Mesenchymal stem cell (in vitro differentiated cells and primary cell): ENCODE results near the gene TNPO1.

Experiments
- DNase-seq: peaks from one replicate; pipeline ENCODE4 v3.0.0-alpha.2; 2013
- H2AFZ ChIP-seq: one replicate; pipeline ENCODE4 v1.6.1; 2013; ENCODE audit warnings: low read depth, mild to moderate bottlenecking, control low read depth, inconsistent platforms, low read length, moderate library complexity
- H2AK5ac ChIP-seq: 2 replicates; pipeline ENCODE4 v1.6.1; 2013; ENCODE audit warnings: low read length, moderate library complexity, mild to moderate bottlenecking, inconsistent platforms; ENCODE audit not compliant: severe bottlenecking
- H2BK120ac ChIP-seq: one replicate; pipeline ENCODE4 v1.6.1; 2013; ENCODE audit warnings: low read depth, mild to moderate bottlenecking, inconsistent platforms, low read length, moderate library complexity
- H2BK12ac ChIP-seq, 2 experiments: one replicate each; pipeline ENCODE4 v1.6.1; 2013; ENCODE audit warnings: inconsistent platforms in 2 of 2, low read length in 2 of 2, mild to moderate bottlenecking in 2 of 2, moderate library complexity in 2 of 2, control low read depth in 1 of 2
- H2BK15ac ChIP-seq: one replicate; pipeline ENCODE4 v1.6.1; 2013; ENCODE audit warnings: mild to moderate bottlenecking, low read depth, inconsistent platforms; ENCODE audit not compliant: poor library complexity, severe bottlenecking
- H2BK5ac ChIP-seq: 2 replicates; pipeline ENCODE4 v1.6.1; 2013; ENCODE audit warnings: low read depth, mild to moderate bottlenecking, low read length, control low read depth, inconsistent platforms; ENCODE audit not compliant: poor library complexity, severe bottlenecking
- H3K14ac ChIP-seq, 2 experiments: one replicate each; pipeline ENCODE4 v1.6.1; 2013; ENCODE audit warnings: inconsistent platforms in 2 of 2, low read length in 2 of 2, control low read depth in 1 of 2, mild to moderate bottlenecking in 1 of 2, moderate library complexity in 1 of 2
- H3K18ac ChIP-seq, 2 experiments: one replicate each; pipeline ENCODE4 v1.6.1; 2013; ENCODE audit warnings: inconsistent platforms in 2 of 2, low read length in 2 of 2, control low read depth in 1 of 2, low read depth in 1 of 2, mild to moderate bottlenecking in 1 of 2
- H3K23ac ChIP-seq, 2 experiments: one replicate each; pipeline ENCODE4 v1.6.1; 2013; ENCODE audit warnings: inconsistent platforms in 2 of 2, low read length in 2 of 2, mild to moderate bottlenecking in 2 of 2, moderate library complexity in 2 of 2, control low read depth in 1 of 2
- H3K27ac ChIP-seq: 2 replicates; pipeline ENCODE4 v1.5.1; 2013; ENCODE audit warnings: mild to moderate bottlenecking, moderate library complexity, low read length, control low read depth, inconsistent platforms; ENCODE audit not compliant: poor library complexity, severe bottlenecking
- H3K27me3 ChIP-seq, 2 experiments: 2 replicates each; pipeline versions ENCODE4 v1.6.1 to v1.7.0; 2013; ENCODE audit warnings: low read length in 2 of 2, mild to moderate bottlenecking in 2 of 2, moderate library complexity in 2 of 2, control low read depth in 1 of 2, inconsistent platforms in 1 of 2; ENCODE audit not compliant: control insufficient read depth in 1 of 2, insufficient read depth in 1 of 2
- H3K36me3 ChIP-seq, 2 experiments: 2 replicates each; pipeline versions ENCODE4 v1.6.1 to v1.7.0; 2013; ENCODE audit warnings: low read length in 2 of 2, control low read depth in 1 of 2, inconsistent platforms in 1 of 2, low read depth in 1 of 2, mild to moderate bottlenecking in 1 of 2; ENCODE audit not compliant: insufficient read depth in 2 of 2, control insufficient read depth in 1 of 2
- H3K4ac ChIP-seq, 2 experiments: one replicate each; pipeline ENCODE4 v1.6.1; 2013; ENCODE audit warnings: inconsistent platforms in 2 of 2, low read length in 2 of 2, mild to moderate bottlenecking in 2 of 2, moderate library complexity in 2 of 2, control low read depth in 1 of 2, low read depth in 1 of 2
- H3K4me1 ChIP-seq: 2 replicates; pipeline ENCODE4 v1.6.1; 2013; ENCODE audit warnings: low read depth, low read length, control low read depth; ENCODE audit not compliant: control insufficient read depth, insufficient read depth
- H3K4me2 ChIP-seq: 2 replicates; pipeline ENCODE4 v1.6.1; 2013; ENCODE audit warnings: low read length, mild to moderate bottlenecking, inconsistent platforms; ENCODE audit not compliant: poor library complexity, severe bottlenecking
- H3K4me3 ChIP-seq, 2 experiments: 2 replicates each; pipeline versions ENCODE4 v1.5.1 to v1.7.0; 2013; ENCODE audit warnings: low read length in 2 of 2, mild to moderate bottlenecking in 2 of 2, control low read depth in 1 of 2, low read depth in 1 of 2; ENCODE audit not compliant: insufficient read depth in 1 of 2
- H3K79me1 ChIP-seq: replicated peaks from 2 replicates; pipeline ENCODE4 v1.6.1; 2013; ENCODE audit warnings: mild to moderate bottlenecking, control low read depth, low read length, inconsistent platforms; ENCODE audit not compliant: poor library complexity, severe bottlenecking
- H3K9ac ChIP-seq: 2 replicates; pipeline ENCODE4 v1.7.0; 2013; ENCODE audit warnings: mild to moderate bottlenecking, low read length, moderate library complexity
- H3K9me3 ChIP-seq: 2 replicates; pipeline ENCODE4 v1.7.0; 2013; ENCODE audit warnings: mild to moderate bottlenecking, low read length; ENCODE audit not compliant: control insufficient read depth
- H4K8ac ChIP-seq: one replicate; pipeline ENCODE4 v1.6.1; 2013; ENCODE audit warnings: inconsistent platforms, mild to moderate bottlenecking, low read length, moderate library complexity
- H4K91ac ChIP-seq: one replicate; pipeline ENCODE4 v1.6.1; 2013; ENCODE audit warnings: mild to moderate bottlenecking, low read length, inconsistent platforms
- WGBS: methylation state at CpG from one replicate; pipeline ENCODE4 v1.1.7; 2013; ENCODE audit warnings: mixed read lengths; 5-methylcytosine and 5-hydroxymethylcytosine counted together

TNPO1 gene

DNA sequence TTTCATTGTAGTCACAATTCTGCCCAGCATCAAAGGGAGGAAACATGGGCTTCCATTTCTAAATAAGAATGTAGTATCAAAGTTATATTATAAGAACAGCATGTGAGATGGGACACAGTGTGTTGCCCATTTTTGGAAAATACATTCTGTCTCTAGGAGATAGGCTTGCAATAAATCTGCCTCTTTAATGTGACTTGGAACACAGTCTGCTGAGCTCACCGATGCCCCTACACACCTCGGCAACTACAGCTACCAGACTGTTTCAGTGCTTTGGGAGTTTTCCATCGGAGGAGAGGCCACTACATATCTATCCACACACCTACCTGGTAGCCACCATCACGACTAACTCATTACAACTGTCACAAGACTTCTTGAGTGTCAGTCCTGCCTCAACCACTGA is 120.4 kb downstream of the TNPO1 start:
- H3K4me1 ChIP-seq = no peaks in the 10 kb centered on the region
- H3K4me3 ChIP-seq = no peak overlapping the region
- H2AK5ac ChIP-seq = no peak overlapping the region
- H3K79me1 ChIP-seq = no peaks in the 10 kb centered on the region
- peaks cover 0 to 4% of the 10 kb centered on the region in 2 experiments for H3K27me3 ChIP-seq
- no peak overlapping the region for H2BK12ac ChIP-seq
- WGBS = 92% methylated on average over 2 of the region's 4 CpGs
- H3K18ac ChIP-seq = no peak overlapping the region
- no peak overlapping the region for H3K23ac ChIP-seq
- no peak overlapping the region for H2BK120ac ChIP-seq
- H3K9ac ChIP-seq = no peak overlapping the region
- H2AFZ ChIP-seq = no peak overlapping the region
- no peak overlapping the region for H3K4me2 ChIP-seq
- no peak overlapping the region for H4K91ac ChIP-seq
- no peak overlapping the region for H4K8ac ChIP-seq
- no peak overlapping the region for H3K4ac ChIP-seq
- no peak overlapping the region for H2BK15ac ChIP-seq
- no peak for DNase-seq
- peaks cover 0 to 3% of the 10 kb centered on the region in 2 experiments for H3K36me3 ChIP-seq
- no peak overlapping the region for H3K14ac ChIP-seq
- no peak overlapping the region for H2BK5ac ChIP-seq
- H3K27ac ChIP-seq = no peak overlapping the region
- H3K9me3 ChIP-seq = no peaks in the 10 kb centered on the region

DNA sequence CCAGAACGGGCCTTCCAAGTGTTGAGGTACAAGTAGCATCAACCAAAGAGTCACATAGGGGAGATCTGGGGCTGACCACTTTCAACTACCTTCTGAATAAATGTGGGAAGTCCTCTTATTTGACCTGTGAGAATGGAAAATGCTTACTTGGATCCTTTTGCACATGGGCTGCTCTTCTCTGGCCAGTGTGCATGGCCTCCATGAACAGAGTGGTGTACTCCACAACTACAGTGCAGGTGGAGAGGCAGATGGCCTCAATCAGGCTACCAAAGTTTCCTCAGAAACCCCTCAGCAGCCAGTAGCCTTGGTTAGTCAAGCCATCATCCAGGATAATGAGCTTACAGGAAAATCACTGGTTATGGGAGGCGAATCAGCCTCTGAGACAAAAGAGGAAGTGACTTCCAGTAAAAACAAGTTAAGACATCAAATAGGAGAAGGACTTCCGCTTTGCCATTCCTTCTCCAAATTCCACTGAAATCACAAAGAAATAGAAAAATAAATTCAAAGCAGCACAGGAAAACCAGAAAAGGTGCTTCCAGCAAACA is 121.1 kb downstream of the TNPO1 start:
- Histone ChIP-seq H3K27ac (peak overlapping the region; percentile 55), H3K36me3 (peaks cover 0 to 3% of the 10 kb centered on the region in 2 experiments), H3K23ac (no peak overlapping the region), H2AFZ (no peak overlapping the region), H3K9me3 (no peaks in the 10 kb centered on the region), H2BK15ac (no peak overlapping the region), H2BK5ac (no peak overlapping the region), H3K4me2 (no peak overlapping the region), H4K8ac (no peak overlapping the region), H2BK12ac (no peak overlapping the region), H3K18ac (no peak overlapping the region), H3K4me1 (no peaks in the 10 kb centered on the region), H3K79me1 (no peaks in the 10 kb centered on the region), H3K4me3 (no peak overlapping the region), H3K9ac (no peak overlapping the region), H3K4ac (no peak overlapping the region), H4K91ac (no peak overlapping the region), H3K14ac (no peak overlapping the region), H2AK5ac (no peak overlapping the region), H3K27me3 (peaks cover 0 to 4% of the 10 kb centered on the region in 2 experiments), H2BK120ac (no peak overlapping the region)
- WGBS = 90% methylated on average over 1 of the region's 3 CpGs
- no peak for DNase-seq

DNA sequence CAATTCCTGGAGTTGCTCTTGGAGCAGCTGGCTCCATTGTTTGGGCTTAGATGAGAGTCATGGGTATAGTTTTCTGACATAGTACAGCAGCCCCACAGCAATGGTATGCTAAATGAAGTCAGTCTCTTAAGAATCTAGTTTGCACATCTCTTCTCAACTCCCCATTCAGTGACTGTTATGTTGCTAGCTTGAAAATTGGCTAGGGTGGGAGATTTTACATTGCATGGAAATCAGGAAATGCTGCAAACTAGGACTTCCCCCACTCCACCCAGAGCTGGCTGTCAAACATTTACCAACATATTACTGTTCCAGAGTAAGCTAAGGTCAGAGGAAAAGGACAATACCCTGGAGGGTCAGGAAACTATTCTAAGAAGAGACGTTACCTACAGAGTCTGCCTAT is 121.7 kb downstream of the TNPO1 start:
- peak; percentile 16 for DNase-seq

DNA sequence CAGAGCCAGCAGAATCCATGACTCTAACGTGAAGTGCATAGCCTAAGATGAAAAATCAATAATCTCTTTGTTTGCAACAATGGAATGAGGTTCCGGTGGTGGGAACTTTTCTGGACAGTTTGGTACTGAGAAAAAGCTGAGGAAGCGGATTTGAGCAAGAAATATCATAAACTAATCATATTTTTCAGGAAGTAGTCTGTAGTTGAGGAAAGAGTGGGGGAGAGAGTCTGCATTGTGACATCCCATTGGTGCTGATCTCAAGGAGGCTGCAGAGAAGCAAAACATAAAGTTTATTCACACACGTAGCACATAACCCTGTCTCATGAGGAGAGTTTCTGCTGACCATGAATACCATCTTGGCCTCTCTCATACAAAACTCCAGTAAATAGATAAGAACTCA is 123.6 kb downstream of the TNPO1 start:
- no peak overlapping the region for H3K23ac ChIP-seq
- no peak overlapping the region for H2BK5ac ChIP-seq
- H3K27ac ChIP-seq = no peak overlapping the region
- no peak overlapping the region for H3K4me2 ChIP-seq
- no peak overlapping the region for H2BK15ac ChIP-seq
- H2AK5ac ChIP-seq = no peak overlapping the region
- no peak overlapping the region for H3K4ac ChIP-seq
- H3K9me3 ChIP-seq = no peaks in the 10 kb centered on the region
- no peak overlapping the region for H3K9ac ChIP-seq
- H2BK12ac ChIP-seq = no peak overlapping the region
- DNase-seq = no peak
- peaks cover 0 to 3% of the 10 kb centered on the region in 2 experiments for H3K36me3 ChIP-seq
- no peaks in the 10 kb centered on the region for H3K4me1 ChIP-seq
- no peak overlapping the region for H3K18ac ChIP-seq
- WGBS = 38% methylated on average over 2 of the region's 4 CpGs
- no peaks in the 10 kb centered on the region for H3K79me1 ChIP-seq
- no peak overlapping the region for H3K4me3 ChIP-seq
- H3K14ac ChIP-seq = no peak overlapping the region
- H4K91ac ChIP-seq = no peak overlapping the region
- no peak overlapping the region for H2AFZ ChIP-seq
- no peak overlapping the region for H2BK120ac ChIP-seq
- H4K8ac ChIP-seq = no peak overlapping the region
- no peaks in the 10 kb centered on the region for H3K27me3 ChIP-seq

More for the DNA sequence above, 121.7 kb downstream of the TNPO1 start:
- no peaks in the 10 kb centered on the region for H3K27me3 ChIP-seq
- H3K9me3 ChIP-seq = no peaks in the 10 kb centered on the region
- no peak overlapping the region for H2BK5ac ChIP-seq
- H3K4me3 ChIP-seq = no peak overlapping the region
- WGBS = 47% methylated on average over 1 of the region's 1 CpG
- peak overlapping the region; percentile 55 for H3K27ac ChIP-seq
- H3K79me1 ChIP-seq = no peaks in the 10 kb centered on the region
- no peak overlapping the region for H3K23ac ChIP-seq
- H2BK15ac ChIP-seq = no peak overlapping the region
- no peak overlapping the region for H2AFZ ChIP-seq
- no peak overlapping the region for H4K8ac ChIP-seq
- no peak overlapping the region for H2BK120ac ChIP-seq
- no peak overlapping the region for H3K4me2 ChIP-seq
- no peak overlapping the region for H3K4ac ChIP-seq
- H2BK12ac ChIP-seq = no peak overlapping the region
- no peak overlapping the region for H4K91ac ChIP-seq
- no peak overlapping the region for H3K18ac ChIP-seq
- H2AK5ac ChIP-seq = no peak overlapping the region
- no peaks in the 10 kb centered on the region for H3K4me1 ChIP-seq
- H3K9ac ChIP-seq = no peak overlapping the region
- no peak overlapping the region for H3K14ac ChIP-seq
- H3K36me3 ChIP-seq = peaks cover 0 to 3% of the 10 kb centered on the region in 2 experiments
